CD4-positive, CD25-positive, alpha-beta regulatory T cell (primary cell): ENCODE measurements around the gene ANKHD1. TPM values are rescaled to one million over a fixed set of nuclear protein-coding genes. Genes with fewer than 3 reads are reported as not detected.

ENCODE experiments used
- ATAC-seq, 2 donors: fragments of 150-1000 bp; cut with Tn5 transposase; one replicate each; pipeline ENCODE4 v1.10.0; 2021; ENCODE audit warnings: low read depth in 2 of 2, moderate number of reproducible peaks in 2 of 2, moderate library complexity in 1 of 2
- DNase-seq, 3 donors: peaks; one replicate each; pipeline versions ENCODE4 v3.0.0 to v3.0.0-alpha.2; 2012 to 2022; ENCODE audit warnings: mixed read lengths in 1 of 3
- H3K27ac ChIP-seq: one replicate; pipeline ENCODE4 v1.7.0; 2013; ENCODE audit warnings: mild to moderate bottlenecking, low read length; ENCODE audit not compliant: insufficient read depth, poor library complexity, severe bottlenecking
- H3K27me3 ChIP-seq: one replicate; pipeline ENCODE4 v1.7.0; 2013; ENCODE audit warnings: low read length; ENCODE audit not compliant: control insufficient read depth, insufficient read depth
- H3K36me3 ChIP-seq: one replicate; pipeline ENCODE4 v1.7.0; 2013; ENCODE audit warnings: mild to moderate bottlenecking, low read length, moderate library complexity; ENCODE audit not compliant: control insufficient read depth, insufficient read depth
- H3K4me1 ChIP-seq: 2 replicates; pipeline ENCODE4 v1.7.0; 2013; ENCODE audit warnings: mild to moderate bottlenecking, low read length; ENCODE audit not compliant: insufficient read depth, control insufficient read depth, poor library complexity, severe bottlenecking
- H3K4me3 ChIP-seq: one replicate; pipeline ENCODE4 v1.7.0; 2013; ENCODE audit warnings: low read depth, mild to moderate bottlenecking, low read length, moderate library complexity
- H3K9me3 ChIP-seq, 2 experiments: 1 replicate in 1 of 2; 2 replicates in 1 of 2; pipeline ENCODE4 v1.7.0; 2013; ENCODE audit warnings: low read length in 2 of 2, mild to moderate bottlenecking in 1 of 2, moderate library complexity in 1 of 2; ENCODE audit not compliant: control insufficient read depth in 2 of 2
- H3K27ac Mint-ChIP-seq, 3 donors: one replicate each; pipeline ENCODE4 v1.8.0; 2020 to 2022; ENCODE audit warnings: mild to moderate bottlenecking in 3 of 3, mixed read lengths in 3 of 3, moderate library complexity in 2 of 3
- H3K27me3 Mint-ChIP-seq: one replicate; pipeline ENCODE4 v1.8.0; 2022; ENCODE audit warnings: mild to moderate bottlenecking, mixed read lengths
- H3K36me3 Mint-ChIP-seq: one replicate; pipeline ENCODE4 v1.8.0; 2020; ENCODE audit warnings: mixed read lengths
- H3K4me1 Mint-ChIP-seq, 4 donors: one replicate each; pipeline ENCODE4 v1.8.0; 2020 to 2022; ENCODE audit warnings: mixed read lengths in 4 of 4, mild to moderate bottlenecking in 1 of 4
- H3K4me3 Mint-ChIP-seq, 4 donors: one replicate each; pipeline ENCODE4 v1.8.0; 2020 to 2022; ENCODE audit warnings: mild to moderate bottlenecking in 4 of 4, mixed read lengths in 4 of 4, moderate library complexity in 3 of 4
- H3K9me3 Mint-ChIP-seq, 7 donors: one replicate each; pipeline ENCODE4 v1.8.0; 2020 to 2022; ENCODE audit warnings: mixed read lengths in 7 of 7, mild to moderate bottlenecking in 3 of 7, moderate library complexity in 2 of 7
- polyA plus RNA-seq, 4 donors: library from polyadenylated mRNA; unstranded; fragments of 300-500 nt; fragmentation: Illumina TruSeq; gene quantifications; one replicate each; pipeline ENCODE4 v1.2.3, GENCODE V29; 2021
- total RNA-seq: library from RNA; stranded (reverse); gene quantifications from one replicate; pipeline ENCODE4 v1.2.3, GENCODE V29; 2022

Gene ANKHD1
- total and polyA plus RNA-seq, 5 donors from 2014 or later = 58.2 to 227 (median 69.0) TPM

GRCh38 chr5:140563596-140563995 is 162.0 kb downstream of the ANKHD1 start:
- H3K9me3 Mint-ChIP-seq = no peaks in the 10 kb centered on the region
- H3K27ac Mint-ChIP-seq = peak overlapping the region; percentile 90 to 99 (median 98)
- H3K4me3 ChIP-seq = peak overlapping the region; percentile 89
- H3K36me3 ChIP-seq = peaks cover 36% of the 10 kb centered on the region
- no peaks in the 10 kb centered on the region for H3K9me3 ChIP-seq
- peaks cover 27% of the 10 kb centered on the region for H3K4me1 ChIP-seq
- H3K27me3 Mint-ChIP-seq = no peaks in the 10 kb centered on the region
- no peaks in the 10 kb centered on the region for H3K27me3 ChIP-seq
- DNase-seq (peak in 1 of 3 donors; percentile 20), ATAC-seq (no peak)
- peaks cover 24% of the 10 kb centered on the region for H3K36me3 Mint-ChIP-seq
- H3K27ac ChIP-seq = peak overlapping the region; percentile 93
- peak overlapping the region; percentile 86 to 99 (median 94) for H3K4me3 Mint-ChIP-seq
- peaks cover 0 to 69% (median 37%) of the 10 kb centered on the region in 4 donors for H3K4me1 Mint-ChIP-seq

- peak within 1 kb of the TSS; percentile 93 for H3K27ac ChIP-seq
- ATAC-seq (peak; percentile 90 to 92), DNase-seq (peak; percentile 98 to 100 (median 99))
- H3K4me1 ChIP-seq = peaks cover 34% of the 10 kb centered on the region
- H3K36me3 ChIP-seq = peaks cover 39% of the 10 kb centered on the region
- H3K4me1 Mint-ChIP-seq = peaks cover 0 to 75% (median 43%) of the 10 kb centered on the region in 4 donors
- H3K9me3 ChIP-seq = no peaks in the 10 kb centered on the region
- peak within 1 kb of the TSS; percentile 86 to 99 (median 94) for H3K4me3 Mint-ChIP-seq
- H3K27me3 Mint-ChIP-seq = no peaks in the 10 kb centered on the region
- H3K36me3 Mint-ChIP-seq = peaks cover 24% of the 10 kb centered on the region
- H3K27ac Mint-ChIP-seq = peak within 1 kb of the TSS; percentile 94 to 99 (median 98)
- peak within 1 kb of the TSS; percentile 95 for H3K4me3 ChIP-seq
- no peaks in the 10 kb centered on the region for H3K9me3 Mint-ChIP-seq
- no peaks in the 10 kb centered on the region for H3K27me3 ChIP-seq
These were observed 162.8 kb downstream of the ANKHD1 start, which contains the start of the genes APBB3 and SLC35A4 for GRCh38 chr5:140564196-140565023. TSS of gene APBB3 (minus strand) at chr5:140564598. CDS start at chr5:140564245, 353 bp downstream. TSS of gene SLC35A4 (plus strand) at chr5:140564828. CDS start at chr5:140567170, 2,342 bp downstream.

- H3K27ac ChIP-seq = peak overlapping the region; percentile 93
- no peak for ATAC-seq
- Mint-ChIP-seq H3K36me3 (peaks cover 25% of the 10 kb centered on the region), H3K4me1 (peaks cover 0 to 79% (median 48%) of the 10 kb centered on the region in 4 donors), H3K27ac (peak overlapping the region; percentile 94 to 99 (median 98)), H3K4me3 (peak overlapping the region; percentile 86 to 99 (median 94)), H3K9me3 (no peaks in the 10 kb centered on the region), H3K27me3 (no peaks in the 10 kb centered on the region)
- peaks cover 34% of the 10 kb centered on the region for H3K36me3 ChIP-seq
- H3K4me3 ChIP-seq = peak overlapping the region; percentile 95
- peaks cover 38% of the 10 kb centered on the region for H3K4me1 ChIP-seq
- H3K9me3 ChIP-seq = no peaks in the 10 kb centered on the region
- no peaks in the 10 kb centered on the region for H3K27me3 ChIP-seq
- no peak for DNase-seq
These were observed 163.6 kb downstream of the ANKHD1 start for GRCh38 chr5:140565024-140565779.

- H3K27ac Mint-ChIP-seq = peak overlapping the region; percentile 94 to 99 (median 98)
- Histone ChIP-seq H3K4me3 (peak overlapping the region; percentile 95), H3K27ac (peak overlapping the region; percentile 93), H3K27me3 (no peaks in the 10 kb centered on the region), H3K9me3 (no peaks in the 10 kb centered on the region), H3K4me1 (peaks cover 38% of the 10 kb centered on the region), H3K36me3 (peaks cover 31% of the 10 kb centered on the region)
- H3K27me3 Mint-ChIP-seq = no peaks in the 10 kb centered on the region
- no peak for ATAC-seq
- H3K4me3 Mint-ChIP-seq = peak overlapping the region; percentile 86 to 99 (median 94)
- H3K9me3 Mint-ChIP-seq = no peaks in the 10 kb centered on the region
- no peak for DNase-seq
- peaks cover 0 to 81% (median 50%) of the 10 kb centered on the region in 4 donors for H3K4me1 Mint-ChIP-seq
- H3K36me3 Mint-ChIP-seq = peaks cover 29% of the 10 kb centered on the region
These were observed 164.1 kb downstream of the ANKHD1 start for GRCh38 chr5:140565780-140566095.

GRCh38 chr5:140566665-140567064 is 165.0 kb downstream of the ANKHD1 start:
- Histone ChIP-seq H3K27ac (no peak overlapping the region), H3K4me3 (no peak overlapping the region), H3K27me3 (no peaks in the 10 kb centered on the region), H3K36me3 (peaks cover 26% of the 10 kb centered on the region), H3K4me1 (peaks cover 38% of the 10 kb centered on the region), H3K9me3 (no peaks in the 10 kb centered on the region)
- ATAC-seq = no peak
- Mint-ChIP-seq H3K4me1 (peaks cover 0 to 78% (median 50%) of the 10 kb centered on the region in 4 donors), H3K27ac (peak overlapping the region in 1 of 3 donors; percentile 76), H3K36me3 (peaks cover 35% of the 10 kb centered on the region), H3K27me3 (no peaks in the 10 kb centered on the region), H3K4me3 (peak overlapping the region in 3 of 4 donors; percentile 24 to 86 (median 67)), H3K9me3 (peaks cover 0 to 3% (median 0%) of the 10 kb centered on the region in 7 donors)
- no peak for DNase-seq

GRCh38 chr5:140567136-140567818 is 165.6 kb downstream of the ANKHD1 start:
- H3K4me3 ChIP-seq = no peak overlapping the region
- H3K9me3 Mint-ChIP-seq = peaks cover 0 to 3% (median 0%) of the 10 kb centered on the region in 7 donors
- no peak overlapping the region for H3K27ac ChIP-seq
- no peaks in the 10 kb centered on the region for H3K9me3 ChIP-seq
- ATAC-seq = no peak
- H3K36me3 ChIP-seq = peaks cover 26% of the 10 kb centered on the region
- H3K36me3 Mint-ChIP-seq = peaks cover 35% of the 10 kb centered on the region
- peaks cover 0 to 78% (median 49%) of the 10 kb centered on the region in 4 donors for H3K4me1 Mint-ChIP-seq
- no peak for DNase-seq
- H3K4me1 ChIP-seq = peaks cover 38% of the 10 kb centered on the region
- peak overlapping the region in 2 of 3 donors; percentile 76 to 88 for H3K27ac Mint-ChIP-seq
- H3K27me3 Mint-ChIP-seq = no peaks in the 10 kb centered on the region
- no peaks in the 10 kb centered on the region for H3K27me3 ChIP-seq
- peak overlapping the region; percentile 26 to 86 (median 62) for H3K4me3 Mint-ChIP-seq

- no peaks in the 10 kb centered on the region for H3K9me3 ChIP-seq
- Mint-ChIP-seq H3K9me3 (peaks cover 0 to 3% (median 0%) of the 10 kb centered on the region in 7 donors), H3K36me3 (peaks cover 35% of the 10 kb centered on the region), H3K27ac (peak overlapping the region; percentile 82 to 98 (median 98)), H3K27me3 (no peaks in the 10 kb centered on the region), H3K4me3 (peak overlapping the region; percentile 7 to 86 (median 42)), H3K4me1 (peaks cover 0 to 72% (median 45%) of the 10 kb centered on the region in 4 donors)
- peak overlapping the region; percentile 83 for H3K27ac ChIP-seq
- peaks cover 26% of the 10 kb centered on the region for H3K36me3 ChIP-seq
- H3K4me3 ChIP-seq = no peak overlapping the region
- DNase-seq (no peak), ATAC-seq (no peak)
- H3K4me1 ChIP-seq = peaks cover 38% of the 10 kb centered on the region
- no peaks in the 10 kb centered on the region for H3K27me3 ChIP-seq
These were observed 166.2 kb downstream of the ANKHD1 start for GRCh38 chr5:140567871-140568270.
